Inflammatory macrophage (primary cell): Measurements from ENCODE around the gene NKAIN2.

ENCODE experiments used
- DNase-seq, 2 donors: peaks; one replicate each; pipeline ENCODE4 v3.0.0-alpha.2; 2020 to 2022

Gene NKAIN2

GRCh38 chr6:124867121-124867520 lies 1063.5 kb downstream of the NKAIN2 start:
- DNase-seq: no peak

GRCh38 chr6:124868481-124868880 lies 1064.8 kb downstream of the NKAIN2 start:
- no peak for DNase-seq

GRCh38 chr6:124869416-124869815 lies 1065.8 kb downstream of the NKAIN2 start:
- DNase-seq: no peak

- DNase-seq: peak; percentile 25 to 27
Observed at GRCh38 chr6:124870611-124871459, 1067.2 kb downstream of the NKAIN2 start.

- DNase-seq: no peak
Observed at GRCh38 chr6:124872361-124873065, 1068.8 kb downstream of the NKAIN2 start.

GRCh38 chr6:124873066-124873410 lies 1069.4 kb downstream of the NKAIN2 start:
- no peak for DNase-seq
